WTC11 (cell line): Measurements from ENCODE around the gene CAST.

ENCODE experiments used
- ATF2 ChIP-seq: sonication (generic); formaldehyde crosslinking; IDR thresholded peaks from 2 replicates; pipeline ENCODE4 v1.8.1; 2022; ENCODE audit warnings: low read depth, missing genetic modification reagents, borderline replicate concordance
- CTCF ChIP-seq: fragments of 200-600 bp; IDR thresholded peaks from 2 replicates; pipeline ENCODE4 v1.8.0; 2022; ENCODE audit warnings: antibody characterized with exemption
- JAZF1 ChIP-seq: fragments of 250-450 bp; sonication (Bioruptor Pico); IDR thresholded peaks from 2 replicates; pipeline ENCODE4 v1.9.0; 2021; ENCODE audit warnings: moderate library complexity, mild to moderate bottlenecking, inconsistent platforms
- KAT7 ChIP-seq: sonication (generic); formaldehyde crosslinking; IDR thresholded peaks from 2 replicates; pipeline ENCODE4 v1.8.1; 2023; ENCODE audit warnings: missing genetic modification reagents, mild to moderate bottlenecking, borderline replicate concordance
- MXD4 ChIP-seq: fragments of 250-450 bp; sonication (Bioruptor Pico); IDR thresholded peaks from 2 replicates; pipeline ENCODE4 v1.8.0; 2021; ENCODE audit warnings: mild to moderate bottlenecking, moderate library complexity, borderline replicate concordance
- NR2C2 ChIP-seq: sonication (generic); formaldehyde crosslinking; IDR thresholded peaks from 2 replicates; pipeline ENCODE4 v1.8.0; 2022; ENCODE audit warnings: mild to moderate bottlenecking, missing genetic modification reagents
- PREB ChIP-seq: sonication (generic); formaldehyde crosslinking; IDR thresholded peaks from 2 replicates; pipeline ENCODE4 v1.8.1; 2022; ENCODE audit warnings: mild to moderate bottlenecking, missing genetic modification reagents, moderate library complexity, borderline replicate concordance
- ZBTB21 ChIP-seq: sonication (generic); formaldehyde crosslinking; IDR thresholded peaks from 2 replicates; pipeline ENCODE4 v1.8.1; 2023; ENCODE audit warnings: mild to moderate bottlenecking, missing genetic modification reagents, borderline replicate concordance

GRCh38 chr5:96741106-96741505 lies 78.9 kb downstream of the CAST start:
- no peak for TF ChIP-seq PREB (CRISPR knock-in tag)
- no peak for TF ChIP-seq ZBTB21 (CRISPR knock-in tag)
- no peak for TF ChIP-seq CTCF
- TF ChIP-seq ATF2, result no peak
- no peak for TF ChIP-seq KAT7 (CRISPR knock-in tag)
- TF ChIP-seq JAZF1, result no peak
- no peak for TF ChIP-seq NR2C2
- TF ChIP-seq MXD4 (CRISPR knock-in tag), result no peak
